Hypothalamus (tissue), 51 donors: ENCODE data around the gene CDKN3.
A peak's percentile ranks its signal among the peaks of the same experiment; 100 is the strongest.
"Not testable (repeated sequence)": the region's sequence is repeated elsewhere in the genome, so short reads cannot be mapped to it uniquely, and the experiment has no call there.

ENCODE experiments used
- DNase-seq, 51 donors: peaks; one replicate each; lab custom pipeline; 2025; lab: John Stamatoyannopoulos, UW

The CDKN3 gene

GRCh38 chr14:54420478-54421142 is 23.8 kb downstream of the CDKN3 start:
- DNase-seq = peak in 11 of 51 donors; percentile 1 to 19 (median 5)

- no peak for DNase-seq
Measured at GRCh38 chr14:54423991-54424390, 27.2 kb downstream of the CDKN3 start.

- DNase-seq = no peak
Measured at GRCh38 chr14:54424479-54424901, 27.7 kb downstream of the CDKN3 start.

GRCh38 chr14:54425068-54425467 is 28.3 kb downstream of the CDKN3 start:
- DNase-seq = no peak

- DNase-seq = no peak
Measured at GRCh38 chr14:54425537-54426274, 28.9 kb downstream of the CDKN3 start.

- DNase-seq = no peak
Measured at GRCh38 chr14:54427871-54428270, 31.1 kb downstream of the CDKN3 start.

- no peak for DNase-seq
Measured at GRCh38 chr14:54428527-54428926, 31.7 kb downstream of the CDKN3 start.

- no peak for DNase-seq
Measured at GRCh38 chr14:54435500-54435981, 38.7 kb downstream of the CDKN3 start.

GRCh38 chr14:54437954-54438353 is 41.1 kb downstream of the CDKN3 start:
- not testable (repeated sequence) for DNase-seq

- DNase-seq = no peak
Measured at GRCh38 chr14:54438703-54439102, 41.9 kb downstream of the CDKN3 start.

- DNase-seq = no peak
Measured at GRCh38 chr14:54440037-54440436, 43.2 kb downstream of the CDKN3 start.

GRCh38 chr14:54440476-54440872 is 43.7 kb downstream of the CDKN3 start:
- no peak for DNase-seq

GRCh38 chr14:54440873-54441868 is 44.4 kb downstream of the CDKN3 start, which contains the start of gene CNIH1:
TSS of gene CNIH1 (minus strand) at chr14:54441374. CDS start at chr14:54441327, 47 bp downstream.
- DNase-seq = peak; percentile 45 to 94 (median 84)

- DNase-seq = not testable (repeated sequence)
Measured at GRCh38 chr14:54442961-54443360, 46.2 kb downstream of the CDKN3 start.

- DNase-seq = no peak
Measured at GRCh38 chr14:54443981-54444380, 47.2 kb downstream of the CDKN3 start.

- no peak for DNase-seq
Measured at GRCh38 chr14:54444681-54445080, 47.9 kb downstream of the CDKN3 start.

- peak in 8 of 51 donors; percentile 1 to 43 (median 12) for DNase-seq
Measured at GRCh38 chr14:54446161-54446693, 49.4 kb downstream of the CDKN3 start.

- DNase-seq = no peak
Measured at GRCh38 chr14:54447231-54447692, 50.5 kb downstream of the CDKN3 start.

GRCh38 chr14:54450535-54450934 is 53.7 kb downstream of the CDKN3 start:
- no peak for DNase-seq

GRCh38 chr14:54451121-54451601 is 54.4 kb downstream of the CDKN3 start:
- DNase-seq = no peak
